ENCODE measurements around the gene WDR90.

Gene WDR90

GRCh38 chr16:683396-684070 is 34.4 kb downstream of the WDR90 start:
- TF ChIP-seq CTCF (IDR thresholded peaks at IDR 0.05), result no peak

GRCh38 chr16:684071-684794 is 35.1 kb downstream of the WDR90 start, which contains the start of gene JMJD8:
JMJD8 (minus strand) TSS chr16:684334; CDS start chr16:684319, 15 bp downstream.
- TF ChIP-seq CTCF (IDR thresholded peaks at IDR 0.05), result no peak

GRCh38 chr16:684961-685696 is 36.0 kb downstream of the WDR90 start:
- TF ChIP-seq CTCF (IDR thresholded peaks at IDR 0.05), result no peak

- peak; percentile 65 for TF ChIP-seq CTCF (IDR thresholded peaks at IDR 0.05)
Observed at GRCh38 chr16:685967-686366, 36.8 kb downstream of the WDR90 start.

- no peak for TF ChIP-seq CTCF (IDR thresholded peaks at IDR 0.05)
Observed at GRCh38 chr16:686459-687260, 37.5 kb downstream of the WDR90 start.

- TF ChIP-seq CTCF (IDR thresholded peaks at IDR 0.05), result no peak
Observed at GRCh38 chr16:687499-687898, 38.3 kb downstream of the WDR90 start.

All from LNCAP (cell line).